ENCODE results near the gene NTPCR. TPM values are rescaled to one million over a fixed set of nuclear protein-coding genes. Genes with fewer than 3 reads are reported as not detected.

The NTPCR gene
- total and polyA plus RNA-seq, 4 donors, result 30.8 to 51.6 (median 39.4) TPM

DNA sequence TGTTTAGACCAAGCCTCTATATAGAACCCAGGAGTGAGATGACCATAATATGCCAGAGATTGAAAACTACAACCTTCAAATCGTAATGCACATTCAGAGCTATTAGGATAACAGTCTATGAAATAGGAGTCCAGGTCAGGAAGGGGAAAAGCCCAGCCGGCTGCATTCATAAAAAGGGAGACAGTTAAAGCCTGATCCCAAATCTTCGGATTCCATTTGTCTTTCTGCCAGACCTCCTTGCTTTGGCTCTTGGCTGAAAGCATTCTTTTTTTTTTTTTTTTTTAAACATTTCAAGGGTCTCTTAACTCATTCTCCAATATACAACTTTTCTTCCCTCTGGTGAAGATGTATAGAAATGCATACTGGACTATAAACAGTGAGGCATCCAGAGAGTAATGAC lies 81.1 kb downstream of the NTPCR start:
- Histone ChIP-seq H3K9ac (ENCODE audit: insufficient read depth in 1 of 2, low read length in 2 of 2) (no peak overlapping the region), H3K9me3 (ENCODE audit: control insufficient read depth in 4 of 4, insufficient read depth in 3 of 4, low read length in 3 of 4) (no peaks in the 10 kb centered on the region), H3K27ac (ENCODE audit: low read depth in 1 of 2, low read length in 1 of 2) (no peak overlapping the region), H3K27me3 (ENCODE audit: control insufficient read depth in 3 of 3, insufficient read depth in 3 of 3, low read length in 2 of 3) (no peaks in the 10 kb centered on the region), H3K4me3 (no peak overlapping the region), H3K4me1 (ENCODE audit: control insufficient read depth in 5 of 5, insufficient read depth in 5 of 5, low read length in 5 of 5) (peaks cover 0 to 21% (median 0%) of the 10 kb centered on the region in 5 donors), H3K36me3 (ENCODE audit: control insufficient read depth in 4 of 4, insufficient read depth in 4 of 4, low read length in 4 of 4) (no peaks in the 10 kb centered on the region)
- TF ChIP-seq CTCF (IDR thresholded peaks at IDR 0.05; ENCODE audit: control extremely low read depth, extremely low read depth), result no peak
- 72 to 84% methylated on average over 3 of the region's 3 CpGs for WGBS, 2 donors
- ATAC-seq (ENCODE audit: insufficient read depth, low FRiP score) (no peak), DNase-seq (no peak)

GRCh38 chr1:233032916-233033315 lies 82.5 kb downstream of the NTPCR start:
- ATAC-seq (ENCODE audit: insufficient read depth, low FRiP score) (no peak), DNase-seq (no peak)
- no peak overlapping the region for H3K9ac ChIP-seq (ENCODE audit: insufficient read depth in 1 of 2, low read length in 2 of 2)
- no peak overlapping the region for H3K27ac ChIP-seq (ENCODE audit: low read depth in 1 of 2, low read length in 1 of 2)
- H3K36me3 ChIP-seq (ENCODE audit: control insufficient read depth in 4 of 4, insufficient read depth in 4 of 4, low read length in 4 of 4), result no peaks in the 10 kb centered on the region
- WGBS, 2 donors, result 76 to 92% methylated on average over 4 of the region's 4 CpGs
- H3K27me3 ChIP-seq (ENCODE audit: control insufficient read depth in 3 of 3, insufficient read depth in 3 of 3, low read length in 2 of 3), result no peaks in the 10 kb centered on the region
- peaks cover 0 to 7% (median 0%) of the 10 kb centered on the region in 5 donors for H3K4me1 ChIP-seq (ENCODE audit: control insufficient read depth in 5 of 5, insufficient read depth in 5 of 5, low read length in 5 of 5)
- TF ChIP-seq CTCF (IDR thresholded peaks at IDR 0.05; ENCODE audit: control extremely low read depth, extremely low read depth), result no peak
- no peak overlapping the region for H3K4me3 ChIP-seq
- H3K9me3 ChIP-seq (ENCODE audit: control insufficient read depth in 4 of 4, insufficient read depth in 3 of 4, low read length in 3 of 4), result no peaks in the 10 kb centered on the region

GRCh38 chr1:233033361-233033760 lies 83.0 kb downstream of the NTPCR start:
- WGBS, 2 donors, result 87 to 94% methylated on average over 3 of the region's 3 CpGs
- Histone ChIP-seq H3K4me1 (ENCODE audit: control insufficient read depth in 5 of 5, insufficient read depth in 5 of 5, low read length in 5 of 5) (peaks cover 0 to 4% (median 0%) of the 10 kb centered on the region in 5 donors), H3K27ac (ENCODE audit: low read depth in 1 of 2, low read length in 1 of 2) (no peak overlapping the region), H3K9me3 (ENCODE audit: control insufficient read depth in 4 of 4, insufficient read depth in 3 of 4, low read length in 3 of 4) (no peaks in the 10 kb centered on the region), H3K36me3 (ENCODE audit: control insufficient read depth in 4 of 4, insufficient read depth in 4 of 4, low read length in 4 of 4) (no peaks in the 10 kb centered on the region), H3K9ac (ENCODE audit: insufficient read depth in 1 of 2, low read length in 2 of 2) (no peak overlapping the region), H3K27me3 (ENCODE audit: control insufficient read depth in 3 of 3, insufficient read depth in 3 of 3, low read length in 2 of 3) (no peaks in the 10 kb centered on the region), H3K4me3 (no peak overlapping the region)
- TF ChIP-seq CTCF (IDR thresholded peaks at IDR 0.05; ENCODE audit: control extremely low read depth, extremely low read depth), result no peak
- no peak for ATAC-seq (ENCODE audit: insufficient read depth, low FRiP score)
- peak in 2 of 3 donors; percentile 39 to 71 for DNase-seq

Other genes starting within 250 kb of the NTPCR start
- 1 to 10 TPM; 2.7 to 3.0 TPM for gene MAP10, start 145.2 kb upstream of the NTPCR start, total RNA-seq
- gene MAP10, start 145.2 kb upstream of the NTPCR start, polyA plus RNA-seq, result 1 to 10 TPM in 1 of 2 donors, under 1 TPM in 1; 0.57 to 1.6 TPM

Data from lung (tissue), 12 donors.